ENCODE data around the gene RBMS1.

DNA sequence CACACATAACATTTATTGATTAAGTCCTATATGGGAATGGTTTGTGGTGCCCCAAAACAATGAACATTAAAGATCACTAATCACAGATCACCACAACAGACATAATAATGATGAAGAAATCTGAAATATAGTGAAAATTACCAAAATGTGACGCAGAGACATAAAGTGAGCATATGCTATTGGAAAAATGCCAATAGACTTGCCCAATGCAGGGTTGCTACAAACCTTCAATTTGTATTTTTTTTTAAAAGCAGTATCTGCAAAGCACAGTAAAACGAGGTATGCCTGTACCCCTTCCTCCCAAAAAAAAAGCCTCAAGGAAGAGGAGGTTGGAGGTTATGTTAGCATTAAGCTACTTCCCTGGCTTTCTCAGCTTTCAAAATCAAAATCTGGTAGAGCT, 131.1 kb downstream of the RBMS1 start:
- no peak for TF ChIP-seq EZH2 (IDR thresholded peaks at IDR 0.05; ENCODE audit: low read length)
- TF ChIP-seq, protein P1, sequence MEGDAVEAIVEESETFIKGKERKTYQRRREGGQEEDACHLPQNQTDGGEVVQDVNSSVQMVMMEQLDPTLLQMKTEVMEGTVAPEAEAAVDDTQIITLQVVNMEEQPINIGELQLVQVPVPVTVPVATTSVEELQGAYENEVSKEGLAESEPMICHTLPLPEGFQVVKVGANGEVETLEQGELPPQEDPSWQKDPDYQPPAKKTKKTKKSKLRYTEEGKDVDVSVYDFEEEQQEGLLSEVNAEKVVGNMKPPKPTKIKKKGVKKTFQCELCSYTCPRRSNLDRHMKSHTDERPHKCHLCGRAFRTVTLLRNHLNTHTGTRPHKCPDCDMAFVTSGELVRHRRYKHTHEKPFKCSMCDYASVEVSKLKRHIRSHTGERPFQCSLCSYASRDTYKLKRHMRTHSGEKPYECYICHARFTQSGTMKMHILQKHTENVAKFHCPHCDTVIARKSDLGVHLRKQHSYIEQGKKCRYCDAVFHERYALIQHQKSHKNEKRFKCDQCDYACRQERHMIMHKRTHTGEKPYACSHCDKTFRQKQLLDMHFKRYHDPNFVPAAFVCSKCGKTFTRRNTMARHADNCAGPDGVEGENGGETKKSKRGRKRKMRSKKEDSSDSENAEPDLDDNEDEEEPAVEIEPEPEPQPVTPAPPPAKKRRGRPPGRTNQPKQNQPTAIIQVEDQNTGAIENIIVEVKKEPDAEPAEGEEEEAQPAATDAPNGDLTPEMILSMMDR (optimal IDR thresholded peaks at IDR 0.05 in 1 of 3, IDR thresholded peaks at IDR 0.05 in 1 of 3, conservative IDR thresholded peaks at IDR 0.05 in 1 of 3; ENCODE audit: extremely low read depth in 1 of 3, insufficient read depth in 2 of 3, low read length in 3 of 3) = no peak

Data from keratinocyte (primary cell).